ENCODE data around the gene TTF2. TPM values are rescaled to one million over a fixed set of nuclear protein-coding genes. Genes with fewer than 3 reads are reported as not detected.

Gene TTF2
- total and polyA plus RNA-seq, 2 of the 8 experiments (the other 6 are each of a cell fraction or from before 2014, with no cell fraction given), result 16.9 to 89.6 TPM

GRCh38 chr1:117025568-117025967 is 34.6 kb upstream of the TTF2 start (continued):
- TF ChIP-seq CHD7 (IDR thresholded peaks at IDR 0.05; ENCODE audit: insufficient replicate concordance, low read length) (no peak), BACH1 (IDR thresholded peaks at IDR 0.05; ENCODE audit: low read length) (no peak)
